GM10266 (cell line): ENCODE results near the gene SNTG2.

ENCODE experiments used
- DNase-seq: peaks from one replicate; pipeline ENCODE4 v3.0.0; 2012; ENCODE audit errors: extremely low spot score
- TF ChIP-seq, protein P1 (sequence below): IDR thresholded peaks from 2 replicates; pipeline ENCODE4 v1.5.1; 2012; ENCODE audit warnings: mild to moderate bottlenecking, low read depth; ENCODE audit not compliant: control insufficient read depth, insufficient read depth; ENCODE audit errors: missing control alignments

The SNTG2 gene

DNA sequence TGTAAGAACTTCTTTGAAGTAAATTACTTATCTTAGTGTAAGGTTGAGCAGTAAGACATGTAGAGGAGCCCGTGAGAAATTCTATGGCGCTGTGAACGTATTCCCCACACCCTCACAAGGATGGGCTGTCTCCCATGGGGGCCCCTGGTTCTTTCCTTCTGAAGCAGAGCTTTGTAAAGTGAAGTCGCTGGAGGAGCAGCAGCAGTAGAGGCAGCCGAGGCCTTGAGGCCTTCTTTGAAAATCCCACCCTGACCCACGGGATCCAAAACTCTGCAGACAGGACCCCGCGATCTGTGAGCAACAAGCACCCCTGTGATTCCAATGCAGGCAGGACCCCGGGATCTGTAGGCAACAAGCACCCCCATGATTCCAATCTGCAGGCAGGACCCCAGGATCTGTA, 23.8 kb upstream of the SNTG2 start:
- TF ChIP-seq, protein P1, sequence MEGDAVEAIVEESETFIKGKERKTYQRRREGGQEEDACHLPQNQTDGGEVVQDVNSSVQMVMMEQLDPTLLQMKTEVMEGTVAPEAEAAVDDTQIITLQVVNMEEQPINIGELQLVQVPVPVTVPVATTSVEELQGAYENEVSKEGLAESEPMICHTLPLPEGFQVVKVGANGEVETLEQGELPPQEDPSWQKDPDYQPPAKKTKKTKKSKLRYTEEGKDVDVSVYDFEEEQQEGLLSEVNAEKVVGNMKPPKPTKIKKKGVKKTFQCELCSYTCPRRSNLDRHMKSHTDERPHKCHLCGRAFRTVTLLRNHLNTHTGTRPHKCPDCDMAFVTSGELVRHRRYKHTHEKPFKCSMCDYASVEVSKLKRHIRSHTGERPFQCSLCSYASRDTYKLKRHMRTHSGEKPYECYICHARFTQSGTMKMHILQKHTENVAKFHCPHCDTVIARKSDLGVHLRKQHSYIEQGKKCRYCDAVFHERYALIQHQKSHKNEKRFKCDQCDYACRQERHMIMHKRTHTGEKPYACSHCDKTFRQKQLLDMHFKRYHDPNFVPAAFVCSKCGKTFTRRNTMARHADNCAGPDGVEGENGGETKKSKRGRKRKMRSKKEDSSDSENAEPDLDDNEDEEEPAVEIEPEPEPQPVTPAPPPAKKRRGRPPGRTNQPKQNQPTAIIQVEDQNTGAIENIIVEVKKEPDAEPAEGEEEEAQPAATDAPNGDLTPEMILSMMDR: no peak
- DNase-seq: no peak

DNA sequence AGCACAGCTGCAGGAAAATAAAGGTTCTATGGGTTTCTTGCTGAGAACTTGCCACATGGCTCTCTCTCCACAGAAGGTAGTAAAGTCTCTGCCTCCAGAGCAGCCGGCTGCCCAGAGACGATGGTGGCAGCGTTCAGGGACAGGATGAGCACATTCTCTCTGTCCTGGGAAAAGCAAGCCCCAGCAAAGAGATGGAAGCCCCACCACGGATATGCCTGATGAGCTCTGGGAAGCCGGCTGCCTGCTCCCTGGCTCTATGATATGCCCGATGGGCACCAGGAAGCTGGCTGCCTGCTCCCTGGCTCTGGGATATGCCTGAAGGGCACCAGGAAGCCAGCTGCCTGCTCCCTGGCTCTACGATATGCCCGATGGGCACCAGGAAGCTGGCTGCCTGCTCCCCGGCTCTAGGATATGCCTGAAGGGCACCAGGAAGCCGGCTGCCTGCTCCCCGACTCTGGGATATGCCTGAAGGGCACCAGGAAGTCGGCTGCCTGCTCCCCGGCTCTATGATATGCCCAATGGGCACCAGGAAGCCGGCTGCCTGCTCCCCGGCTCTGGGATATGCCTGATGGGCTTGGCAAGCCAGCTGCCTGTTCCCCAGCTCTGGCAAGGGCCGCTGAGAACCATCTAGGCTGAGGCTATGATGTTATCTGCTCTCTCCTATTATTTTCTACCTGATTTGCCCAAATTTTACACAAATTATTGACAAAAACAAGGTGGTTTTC, 21.5 kb upstream of the SNTG2 start:
- TF ChIP-seq, protein P1: no peak
- DNase-seq: no peak

DNA sequence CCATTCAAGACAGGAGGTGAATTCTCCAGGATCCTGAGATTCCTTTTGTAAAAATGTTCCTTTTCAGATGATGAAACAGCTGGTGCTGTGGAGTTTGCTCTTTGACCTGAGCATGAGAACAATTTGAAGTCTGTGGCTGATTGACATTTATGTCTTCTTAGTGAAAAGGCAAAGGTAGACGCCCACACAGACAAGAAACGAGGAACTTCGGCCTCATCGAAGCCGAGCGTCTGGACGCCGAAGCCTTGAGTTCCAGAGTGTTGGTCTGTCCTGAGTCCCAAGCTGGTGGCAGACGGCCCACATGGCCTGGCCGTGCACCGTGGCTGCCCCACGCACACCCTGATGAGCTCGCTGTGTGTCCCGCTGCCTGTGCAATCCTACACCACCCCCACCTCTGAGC, 20.7 kb upstream of the SNTG2 start:
- DNase-seq: no peak
- TF ChIP-seq, protein P1: no peak

DNA sequence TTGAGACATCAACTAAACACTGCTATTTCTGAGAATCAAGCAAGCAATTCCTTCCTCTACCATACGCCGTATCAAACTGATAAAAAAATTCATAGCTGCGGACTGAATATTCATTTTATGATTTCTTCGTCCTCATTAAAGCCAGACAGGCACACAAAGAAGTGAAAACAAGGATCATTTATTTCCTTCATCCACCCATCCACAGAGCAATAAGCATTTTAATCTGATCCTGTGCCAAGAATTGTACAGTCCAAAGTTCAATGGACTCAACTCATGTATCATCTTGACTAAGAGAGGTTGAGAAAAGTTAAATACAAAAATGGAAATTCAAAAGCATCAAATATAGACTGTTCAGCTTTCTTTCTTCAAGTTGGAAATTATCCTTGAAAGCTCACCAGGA, 19.7 kb upstream of the SNTG2 start:
- DNase-seq: no peak
- TF ChIP-seq, protein P1: no peak

DNA sequence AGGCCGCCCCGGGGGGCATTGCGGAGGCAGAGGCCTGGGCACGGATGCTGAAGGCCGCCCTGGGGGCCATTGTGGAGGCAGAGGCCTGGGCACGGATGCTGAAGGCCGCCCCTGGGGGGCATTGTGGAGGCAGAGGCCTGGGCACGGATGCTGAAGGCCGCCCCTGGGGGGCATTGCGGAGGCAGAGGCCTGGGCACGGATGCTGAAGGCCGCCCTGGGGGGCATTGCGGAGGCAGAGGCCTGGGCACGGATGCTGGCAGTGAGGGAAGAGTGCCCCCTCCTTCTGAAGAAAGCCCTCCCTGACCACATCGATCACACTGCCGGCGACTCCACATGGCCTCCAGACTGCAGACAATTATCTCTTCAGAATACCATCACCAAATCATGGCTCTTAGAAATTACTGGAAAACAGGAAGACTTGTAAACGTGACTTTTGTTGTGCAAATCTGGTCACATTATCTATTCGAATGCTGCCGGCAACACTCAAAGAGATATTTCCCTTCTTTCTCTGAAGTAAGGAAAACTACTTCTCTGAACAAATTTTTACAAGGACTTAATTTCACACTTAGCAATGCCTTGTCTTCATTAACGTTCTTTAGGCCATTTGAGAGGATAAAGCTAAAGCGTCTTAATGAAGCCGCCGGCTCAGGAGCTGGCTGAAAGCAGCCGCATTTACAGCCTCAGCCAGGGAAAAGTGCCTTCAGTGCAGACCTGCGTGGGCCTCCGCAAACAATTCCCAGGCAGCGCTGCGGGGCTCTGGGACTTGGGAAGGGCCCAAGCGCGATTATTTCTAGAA, 18.1 kb upstream of the SNTG2 start:
- TF ChIP-seq, protein P1: no peak
- no peak for DNase-seq

DNA sequence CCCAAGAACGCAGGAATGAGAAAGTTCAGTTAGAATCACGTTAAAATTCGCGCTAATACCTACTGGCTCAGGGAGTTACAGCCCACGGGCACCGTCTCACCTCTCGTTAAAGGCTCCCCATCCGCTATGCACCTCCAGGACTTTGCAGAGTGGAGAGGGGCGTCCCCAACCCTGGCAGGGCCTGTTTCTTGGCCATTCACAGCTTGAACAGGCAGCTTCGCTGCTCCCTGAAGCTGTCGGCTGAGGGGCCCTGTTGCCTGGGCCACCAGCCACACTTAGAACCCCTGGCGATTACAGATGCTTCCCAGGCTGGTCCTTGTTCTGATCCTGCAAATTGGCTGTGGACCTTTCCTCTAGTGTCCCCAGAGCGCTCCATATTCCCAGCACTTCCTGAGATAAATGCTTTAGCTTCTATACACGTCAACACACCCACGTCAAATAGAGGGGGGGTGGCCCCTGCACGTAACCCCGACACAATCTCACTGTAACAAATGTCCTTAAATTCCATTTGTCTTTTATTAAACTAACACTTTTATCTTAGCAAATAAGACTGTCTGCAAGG, 16.8 kb upstream of the SNTG2 start:
- TF ChIP-seq, protein P1: no peak

DNA sequence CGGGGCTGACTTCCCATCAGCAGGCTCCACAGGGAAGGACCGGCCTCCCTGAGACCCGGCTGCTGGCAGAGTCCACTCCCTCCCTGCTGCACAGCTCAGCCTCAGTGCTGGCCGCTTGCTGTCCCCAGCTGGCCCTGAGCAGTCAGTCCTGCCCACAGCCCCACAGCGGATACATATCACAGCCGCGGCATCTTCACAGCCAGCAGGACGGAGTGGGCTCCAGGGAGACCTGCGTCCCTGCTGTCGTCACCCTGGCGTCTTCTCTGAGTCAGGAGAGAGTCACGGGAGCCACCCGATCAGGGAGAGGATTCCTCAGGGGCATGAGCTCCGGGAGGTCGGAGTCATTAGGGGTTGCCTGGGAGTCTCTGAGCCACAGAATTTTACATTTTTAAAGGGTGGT, 13.1 kb upstream of the SNTG2 start:
- TF ChIP-seq, protein P1: no peak
- DNase-seq: no peak

More for the DNA sequence above, 16.8 kb upstream of the SNTG2 start:
- DNase-seq: no peak
